ENCODE results near the gene TSNAX.
"Not testable (repeated sequence)": the region's sequence is repeated elsewhere in the genome, so short reads cannot be mapped to it uniquely, and the experiment has no call there.

TSNAX gene

DNA sequence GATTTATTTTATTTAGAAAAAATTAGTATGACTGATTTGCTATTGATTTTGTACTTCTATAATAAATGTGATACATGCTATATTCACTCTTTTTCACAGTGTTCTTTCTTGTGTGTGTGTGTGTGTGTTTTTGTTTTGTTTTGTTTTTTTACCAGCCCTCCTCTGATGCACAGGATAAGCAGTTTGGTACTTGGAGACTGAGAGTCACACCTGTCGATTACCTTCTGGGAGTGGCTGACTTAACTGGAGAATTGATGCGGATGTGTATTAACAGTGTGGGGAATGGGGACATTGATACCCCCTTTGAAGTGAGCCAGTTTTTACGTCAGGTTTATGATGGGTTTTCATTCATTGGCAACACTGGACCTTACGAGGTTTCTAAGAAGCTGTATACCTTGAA lies 35.9 kb downstream of the TSNAX start:
- DNase-seq: no peak

DNA sequence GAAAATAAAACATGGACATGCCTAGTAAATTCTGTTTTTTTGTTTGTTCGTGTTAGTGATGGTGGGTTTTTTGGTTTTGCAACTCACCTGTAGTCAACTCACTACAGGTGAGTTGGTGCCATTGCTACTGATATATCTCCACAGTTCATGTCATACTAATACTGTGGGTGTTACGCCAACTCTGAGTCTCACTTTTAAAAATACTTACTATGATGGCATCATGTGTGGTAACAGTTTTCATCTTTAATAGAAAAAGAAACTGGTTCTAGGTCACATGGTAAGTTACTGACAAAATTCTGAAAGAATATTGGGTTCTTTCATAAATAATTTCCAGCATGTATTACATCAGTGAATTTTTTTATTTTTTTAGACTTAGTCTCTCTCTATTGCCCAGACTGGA lies 38.0 kb downstream of the TSNAX start:
- DNase-seq: no peak

DNA sequence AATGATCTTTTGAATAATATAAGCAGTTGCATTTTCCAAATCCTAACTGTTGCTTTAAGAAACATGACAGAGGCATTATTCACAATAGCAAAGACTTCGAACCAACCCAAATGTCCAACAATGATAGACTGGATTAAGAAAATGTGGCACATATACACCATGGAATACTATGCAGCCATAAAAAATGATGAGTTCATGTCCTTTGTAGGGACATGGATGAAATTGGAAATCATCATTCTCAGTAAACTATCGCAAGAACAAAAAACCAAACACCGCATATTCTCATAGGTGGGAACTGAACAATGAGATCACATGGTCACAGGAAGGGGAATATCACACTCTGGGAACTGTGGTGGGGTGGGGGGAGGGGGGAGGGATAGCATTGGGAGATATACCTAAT lies 41.8 kb downstream of the TSNAX start:
- DNase-seq: not testable (repeated sequence)

DNA sequence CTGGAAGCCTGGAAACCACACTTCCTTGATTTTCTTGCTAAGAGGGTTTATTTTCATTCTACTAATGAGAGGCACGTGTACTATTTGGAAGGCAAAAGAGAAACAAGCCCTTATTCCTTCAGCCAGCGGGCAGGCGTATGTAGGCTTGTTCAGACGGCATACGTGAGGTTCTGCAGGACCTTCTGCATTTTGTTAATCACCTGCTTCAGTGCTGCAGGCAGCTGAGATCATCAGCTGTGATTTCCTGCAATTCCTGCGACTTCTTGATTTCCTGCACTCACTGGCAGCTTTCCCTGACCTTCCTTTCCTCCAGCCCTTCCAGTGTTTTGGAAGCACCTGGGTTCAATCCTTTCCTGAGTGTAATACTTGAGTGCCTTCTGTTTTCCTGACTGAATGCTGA lies 43.4 kb downstream of the TSNAX start:
- no peak for DNase-seq

DNA sequence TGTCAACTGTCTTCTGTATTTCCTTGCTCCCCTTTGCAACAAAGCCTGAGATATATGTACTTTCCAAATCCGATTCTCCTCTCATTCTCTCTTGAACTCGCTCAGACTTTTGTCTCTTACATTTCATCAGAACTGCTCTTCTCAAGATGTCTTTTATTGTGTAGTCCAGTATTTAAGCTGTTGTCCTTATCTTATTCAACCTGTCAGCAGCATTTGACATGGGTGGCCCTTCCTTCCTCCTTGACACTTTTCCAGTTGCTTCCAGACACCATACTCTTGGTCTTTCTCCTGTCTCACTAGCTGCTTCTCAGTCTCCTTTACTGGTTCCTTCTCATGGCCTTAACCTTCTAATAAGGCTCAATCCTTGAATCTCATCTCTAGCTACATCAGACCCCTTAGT lies 47.0 kb downstream of the TSNAX start:
- DNase-seq: no peak

DNA sequence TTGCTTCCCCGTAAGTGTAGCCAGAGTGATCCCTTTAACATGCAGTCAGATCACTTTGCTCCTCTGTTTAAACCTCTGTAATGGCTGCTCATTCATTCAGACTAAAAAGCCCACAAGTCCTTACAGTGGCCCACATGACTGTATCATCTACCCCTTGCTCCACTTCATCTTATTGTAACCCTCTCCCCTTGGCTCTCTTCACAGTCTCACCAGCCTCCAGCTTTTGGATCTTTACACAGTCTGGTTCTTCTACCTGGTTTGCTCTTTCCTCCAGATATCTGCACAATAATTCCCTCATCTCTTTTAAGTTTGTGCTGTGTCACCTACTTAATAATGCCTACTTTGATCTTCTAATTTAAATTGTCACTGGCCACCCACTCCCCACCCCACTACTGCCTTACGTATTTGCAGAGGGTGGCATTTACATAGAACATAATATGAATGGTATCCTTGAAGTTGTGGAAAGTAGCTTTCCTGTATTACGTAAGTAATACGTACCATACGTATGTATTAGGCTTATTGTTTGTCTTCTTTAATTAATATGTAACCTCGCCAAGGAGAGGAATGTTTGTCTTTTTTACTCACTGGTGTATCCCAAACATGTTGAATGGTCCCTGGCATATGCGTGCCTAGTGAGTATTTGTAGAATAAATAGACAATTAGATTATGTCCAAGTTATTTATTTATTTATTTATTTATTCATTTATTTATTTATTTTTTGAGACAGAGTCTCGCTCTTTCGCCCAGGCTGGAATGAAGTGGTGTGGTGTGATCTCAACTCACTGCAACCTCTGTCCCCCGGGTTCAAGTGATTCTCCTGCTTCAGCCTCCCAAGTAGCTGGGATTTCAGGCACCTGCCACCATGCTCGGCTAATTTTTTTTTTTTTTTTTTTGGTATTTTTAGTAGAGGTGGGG lies 48.6 kb downstream of the TSNAX start:
- no peak for DNase-seq

DNA sequence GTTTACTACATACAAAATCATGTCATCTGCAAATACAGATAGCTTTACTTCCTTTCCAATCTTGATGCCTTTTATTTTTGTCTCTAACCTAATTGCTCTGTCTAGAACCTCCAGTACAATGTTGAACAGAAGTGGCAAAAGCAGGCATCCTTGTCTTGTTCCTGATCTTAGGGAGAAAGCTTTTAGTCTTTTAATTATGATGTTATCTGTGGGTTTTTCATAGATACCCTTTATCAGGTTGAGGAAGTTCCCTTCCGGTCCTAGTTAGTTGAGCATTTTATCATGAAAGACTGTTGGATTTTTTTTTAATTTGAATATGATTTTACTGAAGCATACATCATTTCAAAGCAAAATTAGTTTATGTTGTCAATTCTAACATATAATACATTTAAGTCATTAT lies 52.4 kb downstream of the TSNAX start:
- no peak for DNase-seq

DNA sequence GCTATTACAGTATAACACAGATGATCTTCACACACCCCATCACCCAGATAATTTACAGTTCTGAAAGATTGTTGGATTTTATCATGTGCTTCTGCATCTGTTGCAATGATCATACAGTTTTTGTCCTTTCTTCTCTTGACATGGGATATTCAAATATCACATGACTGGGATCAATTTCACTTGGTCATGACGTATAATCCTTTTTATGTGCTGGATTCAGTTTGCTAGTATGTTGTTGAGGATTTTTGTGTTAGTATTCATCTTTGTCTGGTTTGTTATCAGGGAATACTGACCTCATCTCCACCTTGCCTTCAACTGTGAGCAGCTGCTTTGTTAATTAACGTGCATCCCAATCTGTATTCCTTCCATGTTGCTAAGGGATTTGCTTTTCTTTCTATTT lies 53.4 kb downstream of the TSNAX start:
- DNase-seq: no peak

DNA sequence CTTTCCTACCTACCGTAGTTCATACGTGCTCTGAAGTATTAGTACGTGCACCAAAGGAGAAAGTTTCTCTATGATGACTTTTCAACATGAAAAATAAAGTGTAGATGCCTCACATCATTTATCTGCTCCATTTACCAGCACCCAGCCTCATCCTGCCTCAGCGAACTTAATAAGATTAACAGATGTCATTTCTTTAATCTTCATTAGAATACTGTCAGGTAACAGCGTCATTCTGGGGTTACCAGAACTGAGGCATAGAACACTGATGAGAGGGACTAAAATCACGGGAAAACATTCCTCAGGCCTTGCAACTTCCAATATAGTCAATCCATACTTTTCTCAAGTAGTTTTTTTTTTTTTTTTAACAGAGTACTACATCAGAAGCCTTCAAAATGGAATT lies 54.9 kb downstream of the TSNAX start:
- no peak for DNase-seq

DNA sequence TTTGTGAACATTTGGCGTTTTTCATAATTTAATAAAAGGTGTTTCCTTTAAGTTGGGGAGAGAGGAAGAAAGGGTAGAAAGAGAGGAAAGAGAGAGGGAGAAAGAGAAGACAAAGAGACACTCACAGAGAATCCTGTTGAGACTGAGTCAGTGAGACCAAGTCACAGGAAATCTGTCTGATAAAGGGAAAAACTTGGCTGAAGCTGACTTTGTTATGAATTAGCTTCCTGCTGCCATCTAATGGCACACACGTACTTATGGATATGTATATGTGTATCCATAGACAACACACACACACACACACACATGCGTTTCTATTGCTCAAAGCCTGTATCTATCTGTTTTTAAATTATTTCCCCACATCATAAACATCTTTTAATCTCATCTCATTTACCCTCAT lies 55.6 kb downstream of the TSNAX start:
- DNase-seq: no peak

DNA sequence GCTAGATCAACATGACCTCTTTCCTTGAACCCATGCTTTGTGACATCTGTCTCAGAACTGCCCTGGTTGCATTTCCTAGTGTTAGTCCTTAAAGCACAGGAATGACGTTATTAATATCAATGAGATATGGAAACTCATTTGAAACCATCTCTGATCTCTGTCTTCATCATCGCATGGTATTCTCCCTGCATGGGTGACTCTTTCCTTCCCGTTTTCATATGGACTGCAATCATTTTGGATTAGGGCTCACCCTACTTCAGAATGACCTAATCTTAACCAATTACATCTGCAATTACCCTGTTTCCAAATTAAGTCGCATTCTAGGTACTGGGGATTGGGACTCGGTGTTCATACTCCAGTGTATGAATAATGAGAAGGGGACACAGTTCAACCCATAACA lies 56.5 kb downstream of the TSNAX start:
- DNase-seq: no peak

DNA sequence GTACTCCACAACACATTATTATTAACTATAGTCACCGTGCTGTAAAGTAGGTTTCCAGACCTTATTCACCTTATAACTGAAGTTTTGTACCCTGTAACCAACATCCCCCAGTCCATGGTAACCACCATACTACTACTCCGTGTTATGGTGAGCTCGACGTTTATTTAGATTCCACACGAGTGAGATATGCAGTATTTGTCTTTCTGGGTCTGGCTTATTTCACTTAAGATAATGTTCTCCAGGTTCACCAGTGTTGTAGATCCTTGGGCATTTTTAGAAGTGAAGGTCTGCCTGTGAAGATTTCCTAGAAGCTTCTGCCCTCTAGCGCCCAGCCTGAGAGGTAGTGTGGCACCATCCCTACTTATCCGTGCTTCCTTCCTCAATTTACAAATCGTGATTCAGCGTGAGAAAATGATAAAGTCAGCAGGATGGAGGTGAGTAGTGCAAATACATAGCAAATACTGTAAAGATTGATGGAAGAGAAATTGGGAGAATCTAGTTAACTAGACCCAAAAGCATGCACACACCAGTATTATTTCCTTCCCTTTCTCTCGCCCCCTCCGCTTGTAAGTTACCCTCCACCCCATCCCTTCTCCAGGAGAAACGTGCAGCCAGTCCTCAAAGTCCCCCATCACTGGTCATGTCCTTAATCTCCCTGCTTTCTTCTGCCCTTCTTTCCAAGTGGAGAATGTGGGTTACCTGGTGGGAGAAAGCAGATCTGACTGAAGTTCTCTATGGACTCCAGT lies 62.2 kb downstream of the TSNAX start:
- peak; percentile 57 for DNase-seq

DNA sequence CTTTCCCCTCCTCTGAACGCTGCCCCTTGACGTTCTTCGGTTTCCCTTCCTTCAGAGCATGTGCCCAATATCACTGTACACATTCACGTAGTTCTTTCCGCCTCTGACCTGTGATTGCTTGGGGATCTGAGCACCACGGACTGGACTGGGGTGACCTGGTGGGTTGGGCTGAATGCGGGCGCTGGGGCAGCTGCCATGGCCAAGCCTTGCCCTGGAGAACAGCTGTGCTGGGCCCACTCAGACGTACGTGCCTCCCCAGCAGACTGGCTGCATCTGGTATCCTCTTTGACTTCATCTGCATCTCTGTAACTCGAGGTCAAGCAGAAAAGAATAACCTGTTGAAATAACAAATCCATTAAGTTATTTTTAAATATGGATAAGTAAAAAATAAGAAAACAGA lies 63.0 kb downstream of the TSNAX start:
- no peak for DNase-seq

DNA sequence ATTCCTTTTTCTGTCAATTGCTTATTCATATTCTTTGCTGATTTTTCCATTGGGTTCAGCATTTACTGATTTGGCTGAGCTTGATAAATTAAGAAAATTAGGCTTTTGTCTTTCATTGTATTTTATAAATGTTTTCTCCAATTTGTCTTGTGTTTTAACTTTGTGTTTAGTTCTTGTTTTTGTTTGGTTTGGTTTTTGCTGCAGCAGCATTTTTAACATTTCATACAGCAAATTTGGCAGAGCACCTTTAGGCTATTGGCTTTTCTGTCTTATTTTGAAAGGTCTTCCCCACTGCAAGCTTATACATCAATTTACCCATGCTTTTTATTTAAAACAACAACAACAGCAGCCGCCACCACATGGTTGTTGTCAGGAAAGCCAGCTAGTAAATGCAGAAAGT lies 64.3 kb downstream of the TSNAX start:
- DNase-seq: no peak

DNA sequence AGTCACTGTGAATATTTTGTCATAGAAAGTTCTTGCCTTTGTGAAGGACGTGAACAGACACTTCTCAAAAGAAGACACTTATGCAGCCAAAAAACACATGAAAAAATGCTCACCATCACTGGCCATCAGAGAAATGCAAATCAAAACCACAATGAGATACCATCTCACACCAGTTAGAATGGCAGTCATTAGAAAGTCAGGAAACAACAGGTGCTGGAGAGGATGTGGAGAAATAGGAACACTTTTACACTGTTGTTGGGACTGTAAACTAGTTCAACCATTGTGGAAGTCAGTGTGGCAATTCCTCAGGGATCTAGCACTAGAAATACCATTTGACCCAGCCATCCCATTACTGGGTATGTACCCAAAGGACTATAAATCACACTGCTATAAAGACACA lies 64.8 kb downstream of the TSNAX start:
- DNase-seq: not testable (repeated sequence)

DNA sequence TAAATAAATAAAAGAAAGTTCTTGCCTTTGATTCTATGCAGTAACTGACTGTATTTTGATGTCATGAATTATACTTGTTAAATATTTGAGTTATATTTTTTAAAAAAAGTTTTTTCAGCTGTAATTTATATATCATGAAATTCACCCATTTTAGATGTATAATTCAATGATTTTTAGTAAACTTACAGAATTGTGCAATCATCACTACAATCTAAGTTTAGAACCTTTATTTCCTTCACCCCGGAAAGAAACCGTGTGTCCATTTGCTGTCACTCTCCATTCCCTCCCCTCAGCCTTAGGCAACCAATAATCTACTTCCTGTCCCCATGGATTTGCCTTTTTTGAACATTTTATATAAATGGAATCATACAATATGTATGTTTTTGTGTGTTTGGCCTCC lies 65.7 kb downstream of the TSNAX start:
- no peak for DNase-seq

DNA sequence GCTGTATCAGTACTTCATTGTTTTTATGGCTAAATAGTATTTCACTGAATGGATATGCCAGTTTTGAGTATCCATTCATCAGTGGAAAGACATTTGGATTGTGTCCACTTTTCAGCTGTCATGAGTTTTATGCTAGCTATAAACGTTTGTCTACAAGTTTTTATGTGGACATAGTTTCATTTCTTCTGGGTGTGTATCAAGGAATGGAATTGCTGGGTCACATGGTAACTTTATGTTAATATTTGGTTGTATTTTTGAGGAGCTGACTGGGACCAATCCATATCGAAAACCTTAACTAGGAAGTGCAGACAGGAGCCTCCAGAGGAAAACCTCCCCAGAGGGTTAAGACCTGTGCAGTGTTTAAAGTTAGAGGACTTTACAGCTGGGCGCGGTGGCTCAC lies 66.3 kb downstream of the TSNAX start:
- no peak for DNase-seq

DNA sequence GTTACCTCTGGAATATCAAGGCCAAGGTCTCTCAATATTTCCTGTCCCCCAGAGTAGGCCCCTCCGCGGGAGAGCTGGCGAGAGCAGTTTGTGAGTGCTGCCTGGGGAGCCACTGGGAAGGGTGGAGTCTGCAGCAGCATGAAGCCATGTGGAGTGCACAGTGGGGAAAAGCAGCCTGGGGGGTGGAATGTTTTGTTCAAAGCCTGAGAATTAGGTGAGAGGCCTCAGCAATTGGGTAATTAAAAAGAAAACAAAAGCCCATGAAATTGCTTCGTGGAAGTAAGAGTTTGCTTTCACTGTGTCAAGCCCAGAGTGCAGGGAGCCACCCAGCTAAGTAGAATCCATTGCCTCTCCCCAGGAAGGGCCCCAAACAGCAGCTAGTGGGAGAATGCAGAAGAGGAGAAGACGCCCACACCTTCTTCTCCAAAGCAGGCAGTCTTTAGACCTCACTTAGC lies 67.9 kb downstream of the TSNAX start:
- DNase-seq: no peak

DNA sequence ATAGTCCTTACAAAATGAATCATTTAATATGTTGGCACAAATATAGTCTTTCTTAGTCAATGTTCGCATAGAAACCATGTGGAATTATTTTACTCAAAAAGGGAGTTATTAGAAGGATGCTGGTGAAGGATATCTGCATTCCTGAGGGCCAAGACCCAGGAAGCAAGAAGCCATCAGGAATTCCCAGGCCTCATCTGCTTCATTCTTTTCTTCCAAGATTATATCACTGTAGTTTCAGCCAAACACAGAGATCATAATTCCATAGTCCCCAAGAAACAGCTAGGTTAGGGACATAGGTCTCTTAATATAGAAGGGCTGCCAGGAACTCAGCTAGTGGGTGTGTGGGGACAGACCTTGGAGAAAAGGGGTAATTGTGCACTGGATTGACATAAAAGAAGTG lies 69.5 kb downstream of the TSNAX start:
- no peak for DNase-seq

DNA sequence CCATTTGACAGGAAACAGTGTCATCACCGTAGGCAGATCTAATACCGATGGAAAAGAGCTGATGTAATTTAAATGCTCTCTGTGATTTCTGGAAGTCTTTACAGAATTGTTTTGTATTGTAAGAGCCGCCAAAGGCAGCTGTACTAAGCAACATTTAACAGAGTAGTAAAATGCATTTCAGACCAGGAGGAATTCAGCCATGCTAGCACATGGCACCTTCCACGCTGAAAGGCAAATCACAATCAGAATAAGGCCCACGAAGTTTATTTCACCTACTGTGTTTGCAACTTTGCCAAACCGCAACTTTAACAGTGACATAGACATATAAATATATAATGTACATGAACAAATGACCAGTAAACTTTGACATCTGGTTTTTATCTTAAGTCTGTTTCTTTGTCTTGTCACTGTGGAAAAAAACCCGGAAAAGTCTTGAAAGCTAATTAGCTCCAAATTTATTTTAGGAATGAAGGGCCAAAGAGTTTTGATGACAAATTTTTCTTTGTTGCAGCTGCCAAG lies 72.0 kb downstream of the TSNAX start:
- no peak for DNase-seq

DNA sequence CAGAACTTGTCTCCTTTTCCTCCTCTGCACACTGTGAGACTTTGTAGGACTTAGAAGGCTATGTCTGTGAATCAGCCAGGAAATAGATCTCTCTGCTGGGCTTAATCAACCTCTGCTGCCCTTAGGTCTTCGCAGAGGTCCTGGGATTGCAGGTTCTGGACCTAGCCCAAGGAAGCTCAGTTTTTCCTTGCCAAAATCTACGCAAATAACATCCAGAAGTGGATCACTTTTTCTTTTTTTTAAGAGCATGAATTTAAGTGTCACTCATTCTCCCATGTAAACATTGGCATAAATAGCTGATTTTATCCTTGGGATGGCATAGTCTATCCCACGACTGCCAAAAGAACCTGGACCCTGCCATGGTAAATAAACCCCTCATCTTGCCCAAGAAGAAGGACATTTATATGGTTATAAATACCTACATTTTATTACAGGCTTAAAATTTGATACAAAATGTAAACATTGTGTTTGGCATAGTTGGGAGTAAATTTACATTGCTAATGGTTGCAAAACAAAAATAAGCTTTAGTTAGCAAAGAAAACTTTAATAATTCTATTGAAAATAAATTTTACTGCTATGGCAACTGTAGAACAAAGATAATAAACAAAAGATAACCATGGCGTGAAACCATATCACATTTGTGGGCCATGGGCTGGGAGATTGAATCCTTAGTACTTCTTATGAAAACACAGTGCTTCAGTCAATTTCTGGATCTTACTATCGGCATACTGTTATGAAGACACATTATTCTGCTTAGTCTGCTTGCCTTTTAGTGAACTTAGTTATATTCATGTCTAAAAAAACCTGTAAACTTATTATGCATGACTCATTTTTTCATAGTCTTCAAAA lies 73.6 kb downstream of the TSNAX start:
- DNase-seq: no peak

DNA sequence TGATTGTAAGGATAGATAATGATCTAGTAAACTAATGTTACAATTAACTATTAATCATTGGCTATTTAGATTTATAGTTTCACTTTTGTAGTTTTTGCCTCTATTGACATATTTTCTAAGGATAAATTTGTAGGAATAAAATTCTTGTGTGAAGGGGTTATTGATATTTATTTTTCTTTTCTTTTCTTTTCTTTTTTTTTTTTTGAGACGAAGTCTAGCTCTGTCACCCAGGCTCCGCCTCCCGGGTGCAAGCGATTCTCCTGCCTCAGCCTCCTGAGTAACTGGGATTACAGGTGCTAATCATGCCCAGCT lies 74.2 kb downstream of the TSNAX start:
- no peak for DNase-seq

DNA sequence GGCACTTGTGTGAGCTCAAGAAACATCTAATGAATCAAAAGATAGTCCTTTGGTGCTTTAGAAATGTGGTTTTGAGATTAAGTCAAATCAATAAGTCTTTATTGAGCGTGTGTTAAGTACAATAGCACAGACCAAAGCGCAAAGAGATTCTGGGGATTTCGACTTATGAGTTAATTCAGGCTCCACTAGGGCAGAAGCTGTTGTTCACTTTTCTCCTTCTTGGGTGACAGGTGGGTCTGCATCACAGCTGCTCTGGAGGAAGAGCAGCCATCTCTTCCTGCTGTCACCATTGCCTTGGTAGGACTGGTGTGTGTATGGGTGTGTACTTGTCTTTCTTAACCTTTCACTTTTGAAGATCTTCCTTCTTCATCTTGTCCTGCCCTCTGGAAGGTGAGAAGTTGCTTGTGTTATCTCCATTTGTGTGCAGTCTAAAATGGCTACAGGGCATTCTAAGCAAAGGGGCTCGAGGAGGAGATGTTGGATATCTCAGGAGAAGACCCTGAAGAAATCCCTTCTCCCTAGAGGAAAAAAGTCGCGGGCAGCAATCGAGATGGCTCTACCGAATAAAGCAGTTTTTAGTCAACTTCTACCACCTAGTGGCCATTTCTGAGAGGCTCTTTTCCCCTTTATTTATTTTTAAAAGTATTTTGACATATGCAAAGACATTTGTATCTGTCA lies 75.3 kb downstream of the TSNAX start:
- peak; percentile 56 for DNase-seq

Measured in CD4-positive, alpha-beta T cell treated with Interleukin-17A for 4 hours (primary cell).